Right lobe of liver (tissue), 6 donors: ENCODE results near the gene SMIM44. TPM values are rescaled to one million over a fixed set of nuclear protein-coding genes. Genes with fewer than 3 reads are reported as not detected.

Source experiments
- ATAC-seq, 4 donors: fragments of 200-7000 bp; cut with Tn5 transposase; one replicate each; pipeline ENCODE4 v1.9.1; 2020; ENCODE audit warnings: mild to moderate bottlenecking in 4 of 4, moderate library complexity in 4 of 4
- DNase-seq, 3 donors: peaks; one replicate each; pipeline ENCODE4 v3.0.0-alpha.2; 2020
- H3K27ac ChIP-seq, 3 donors: fragments of 200-600 bp; one replicate each; pipeline ENCODE4 v1.8.0; 2022
- H3K27me3 ChIP-seq, 2 donors: fragments of 200-600 bp; one replicate each; pipeline ENCODE4 v1.8.0; 2022
- H3K36me3 ChIP-seq, 4 donors: fragments of 200-600 bp; sonication (generic) in 1 of 4; one replicate each; pipeline versions ENCODE4 v1.5.1 to v1.8.0; 2017 to 2022; ENCODE audit warnings: control low read depth in 1 of 4
- H3K4me1 ChIP-seq, 4 donors: fragments of 200-600 bp; sonication (generic) in 1 of 4; one replicate each; pipeline versions ENCODE4 v1.5.1 to v1.8.0; 2017 to 2022; ENCODE audit warnings: control low read depth in 1 of 4
- H3K4me3 ChIP-seq, 3 donors: fragments of 200-600 bp; one replicate each; pipeline ENCODE4 v1.8.0; 2022
- H3K9me3 ChIP-seq, 4 donors: fragments of 200-600 bp; sonication (generic) in 1 of 4; one replicate each; pipeline versions ENCODE4 v1.5.1 to v1.8.0; 2017 to 2022; ENCODE audit warnings: control low read depth in 1 of 4
- POLR2A ChIP-seq: fragments of 450-650 bp; IDR thresholded peaks from one replicate; pipeline ENCODE4 v1.6.1; 2017; ENCODE audit warnings: antibody characterized with exemption, mild to moderate bottlenecking
- WGBS: methylation state at CpG from one replicate; pipeline ENCODE4 v1.1.6; 2018; ENCODE audit warnings: low coverage, low lambda C conversion rate; ENCODE audit not compliant: insufficient coverage; ENCODE audit errors: missing lambda C conversion rate; 5-methylcytosine and 5-hydroxymethylcytosine counted together
- intact Hi-C, 2 donors: fragments of 100-400 bp; cut with DNase I; formaldehyde crosslinking; loops; one replicate each; pipeline versions ENCODE4 v1.11.2 to v1.14.1; 2022
- total RNA-seq, 6 experiments: library from RNA; depleted of rRNA in 2 of 6; stranded (reverse); fragments of >200 nt in 2 of 6; fragmentation: NEBNext Ultra II Directional in 3 of 6; extraction: Animal tissue kit (Norgen Biotek cat#: 25700) in 3 of 6; gene quantifications; one replicate each; pipeline versions ENCODE4 v1.1.0 to v1.2.4, GENCODE V29; 2016 to 2023
- TF ChIP-seq, protein P1 (sequence below), 4 donors: fragments of 200-600 bp in 3 of 4; fragments of 450-650 bp in 1 of 4; IDR thresholded peaks; one replicate each; pipeline versions ENCODE4 v1.5.1 to v1.8.0; 2016 to 2022; ENCODE audit warnings: antibody characterized with exemption in 4 of 4, mild to moderate bottlenecking in 2 of 4
- donor health status: DM: no; HTN: yes; CAD: no.
- donor health status: DM: no; HTN: no; CAD: no.
- donor health status: DM: no; HTN: no; CAD: no.
- donor health status: DM: no; HTN: yes; CAD: no.
- donor health status: DM: no; HTN: yes; CAD: no.

SMIM44 gene
- total RNA-seq, 6 experiments from 2014 or later, result not detected

DNA sequence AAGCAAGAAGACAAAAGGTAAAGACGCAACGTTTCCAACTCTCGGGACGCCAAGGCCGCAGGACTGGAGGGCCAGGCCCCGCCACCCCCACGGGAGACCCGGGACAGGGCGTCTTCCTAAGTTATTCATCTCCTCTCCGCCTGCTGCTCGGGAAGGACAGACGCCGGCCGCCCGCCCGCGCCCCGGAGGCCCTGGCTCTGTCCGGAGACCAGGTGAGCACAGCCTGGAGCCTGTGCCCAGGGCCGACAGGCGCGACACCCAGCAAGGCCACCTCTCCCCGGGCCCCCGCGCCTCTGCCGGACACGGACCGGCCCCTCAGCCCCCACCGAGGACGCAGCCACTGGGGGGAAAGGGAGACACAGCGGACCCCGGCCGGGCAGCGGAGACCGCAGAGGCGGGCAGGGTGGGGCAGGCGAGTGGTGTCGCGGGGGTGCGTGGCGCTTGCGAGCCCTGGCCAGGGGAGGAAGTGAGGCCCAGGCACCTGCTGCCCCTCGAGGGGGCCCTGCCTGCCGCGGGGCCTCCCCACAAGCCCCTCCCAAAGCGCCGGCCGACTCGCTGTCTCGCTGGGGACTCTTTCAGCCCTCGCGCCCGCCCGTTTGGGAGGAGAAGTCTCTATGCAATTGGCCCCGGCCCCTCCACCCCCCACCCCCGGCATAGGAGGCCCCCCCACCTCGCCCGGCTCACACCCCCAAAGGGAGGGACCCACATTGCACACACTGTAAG lies 20.1 kb downstream of the SMIM44 start:
- DNase-seq (no peak), ATAC-seq (no peak)
- WGBS, result 40% methylated on average over 1 of the region's 58 CpGs
- Histone ChIP-seq H3K9me3 (no peaks in the 10 kb centered on the region), H3K27ac (no peak overlapping the region), H3K4me3 (no peak overlapping the region), H3K4me1 (peaks cover 0 to 26% (median 8%) of the 10 kb centered on the region in 4 donors), H3K36me3 (peaks cover 0 to 32% (median 3%) of the 10 kb centered on the region in 4 donors), H3K27me3 (no peaks in the 10 kb centered on the region)
- no peak for TF ChIP-seq POLR2A
- TF ChIP-seq, protein P1, sequence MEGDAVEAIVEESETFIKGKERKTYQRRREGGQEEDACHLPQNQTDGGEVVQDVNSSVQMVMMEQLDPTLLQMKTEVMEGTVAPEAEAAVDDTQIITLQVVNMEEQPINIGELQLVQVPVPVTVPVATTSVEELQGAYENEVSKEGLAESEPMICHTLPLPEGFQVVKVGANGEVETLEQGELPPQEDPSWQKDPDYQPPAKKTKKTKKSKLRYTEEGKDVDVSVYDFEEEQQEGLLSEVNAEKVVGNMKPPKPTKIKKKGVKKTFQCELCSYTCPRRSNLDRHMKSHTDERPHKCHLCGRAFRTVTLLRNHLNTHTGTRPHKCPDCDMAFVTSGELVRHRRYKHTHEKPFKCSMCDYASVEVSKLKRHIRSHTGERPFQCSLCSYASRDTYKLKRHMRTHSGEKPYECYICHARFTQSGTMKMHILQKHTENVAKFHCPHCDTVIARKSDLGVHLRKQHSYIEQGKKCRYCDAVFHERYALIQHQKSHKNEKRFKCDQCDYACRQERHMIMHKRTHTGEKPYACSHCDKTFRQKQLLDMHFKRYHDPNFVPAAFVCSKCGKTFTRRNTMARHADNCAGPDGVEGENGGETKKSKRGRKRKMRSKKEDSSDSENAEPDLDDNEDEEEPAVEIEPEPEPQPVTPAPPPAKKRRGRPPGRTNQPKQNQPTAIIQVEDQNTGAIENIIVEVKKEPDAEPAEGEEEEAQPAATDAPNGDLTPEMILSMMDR (IDR thresholded peaks at IDR 0.05), result no peak
- intact Hi-C loops, result no loop called here

DNA sequence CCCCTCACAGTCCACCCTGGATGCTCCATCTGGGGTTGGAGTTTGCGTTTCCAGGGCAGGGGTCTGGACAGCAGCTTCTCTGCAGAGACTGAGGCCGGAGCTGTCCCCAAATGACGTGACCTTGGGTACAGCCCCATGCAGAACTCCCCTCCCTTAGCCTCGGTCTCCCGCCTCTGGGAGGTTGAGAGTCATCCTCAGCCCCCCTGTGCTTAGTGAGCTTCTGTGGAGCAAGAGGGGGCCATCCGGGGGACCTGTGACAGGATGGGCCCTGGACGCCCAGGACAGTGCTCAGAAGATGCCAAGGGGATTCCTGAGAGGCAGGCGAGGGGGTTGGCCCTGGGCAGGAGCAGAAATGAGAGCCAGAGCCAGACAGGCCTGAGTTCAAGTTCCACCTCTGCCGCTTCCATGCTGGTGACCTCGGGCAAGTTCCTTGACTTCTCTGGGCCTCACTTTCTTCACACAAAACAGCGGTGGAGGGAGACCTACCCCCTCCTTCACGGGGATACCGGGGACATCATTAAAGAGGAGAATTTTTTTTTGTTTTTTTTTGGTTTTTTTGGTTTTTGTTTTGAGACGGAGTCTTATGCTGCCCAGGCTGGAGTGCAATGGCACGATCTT lies 23.2 kb downstream of the SMIM44 start:
- no peaks in the 10 kb centered on the region for H3K27me3 ChIP-seq
- intact Hi-C loops, result no loop called here
- DNase-seq, result no peak
- H3K4me3 ChIP-seq, result no peak overlapping the region
- TF ChIP-seq, protein P1 (IDR thresholded peaks at IDR 0.05), result no peak
- TF ChIP-seq POLR2A, result no peak
- H3K9me3 ChIP-seq, result no peaks in the 10 kb centered on the region
- no peak for ATAC-seq
- WGBS, result 77% methylated on average over 7 of the region's 15 CpGs
- peaks cover 0 to 20% (median 8%) of the 10 kb centered on the region in 4 donors for H3K4me1 ChIP-seq
- peak overlapping the region; percentile 54 to 84 (median 80) for H3K27ac ChIP-seq
- peaks cover 0 to 50% (median 11%) of the 10 kb centered on the region in 4 donors for H3K36me3 ChIP-seq

DNA sequence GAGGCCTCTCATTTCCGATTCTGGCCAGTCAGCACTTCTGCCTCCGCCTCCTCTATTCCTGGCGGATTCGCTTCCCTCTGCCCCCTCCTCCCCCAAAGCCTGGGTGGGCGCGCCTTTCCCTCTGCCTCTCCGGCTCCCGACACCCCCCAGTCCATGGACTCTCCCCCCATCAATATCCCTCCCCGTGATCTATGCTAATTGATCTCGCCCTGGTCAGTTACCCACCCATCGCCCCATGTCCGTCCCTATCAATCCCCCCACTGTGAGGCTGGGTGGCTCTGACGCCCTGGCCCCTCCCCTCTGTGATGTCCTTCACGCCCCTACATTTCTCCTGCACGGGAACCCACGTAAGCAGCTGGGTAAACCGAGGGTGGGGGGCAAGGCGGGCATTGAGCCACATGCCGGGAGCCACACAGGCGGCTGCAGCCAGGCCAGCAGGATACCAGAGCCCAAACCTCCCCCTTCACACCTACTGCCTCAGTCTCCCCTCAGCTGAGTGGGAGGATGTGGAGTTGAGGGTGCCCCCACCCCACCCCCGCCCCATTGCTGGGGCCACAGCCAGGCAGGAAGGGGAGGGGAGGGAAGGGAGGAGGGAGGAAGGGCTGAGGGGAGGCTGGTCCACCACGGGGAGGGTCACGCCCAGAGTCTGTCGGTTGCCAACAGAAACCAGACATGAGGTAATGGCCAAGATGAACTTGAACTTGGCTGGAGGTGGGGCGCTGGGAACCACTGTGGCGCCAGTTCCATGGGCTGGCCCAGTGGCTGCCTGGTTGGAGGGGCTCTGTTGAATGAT lies 24.0 kb downstream of the SMIM44 start:
- intact Hi-C loops, result no loop called here
- Histone ChIP-seq H3K27me3 (no peaks in the 10 kb centered on the region), H3K4me3 (no peak overlapping the region), H3K36me3 (peaks cover 0 to 57% (median 14%) of the 10 kb centered on the region in 4 donors), H3K4me1 (peaks cover 0 to 20% (median 8%) of the 10 kb centered on the region in 4 donors), H3K27ac (peak overlapping the region; percentile 59 to 84 (median 80)), H3K9me3 (no peaks in the 10 kb centered on the region)
- peak; percentile 80 to 89 (median 89) for DNase-seq
- TF ChIP-seq, protein P1 (IDR thresholded peaks at IDR 0.05), result no peak
- TF ChIP-seq POLR2A, result no peak
- ATAC-seq, result peak; percentile 82 to 91 (median 87)
- 16% methylated on average over 22 of the region's 26 CpGs for WGBS

DNA sequence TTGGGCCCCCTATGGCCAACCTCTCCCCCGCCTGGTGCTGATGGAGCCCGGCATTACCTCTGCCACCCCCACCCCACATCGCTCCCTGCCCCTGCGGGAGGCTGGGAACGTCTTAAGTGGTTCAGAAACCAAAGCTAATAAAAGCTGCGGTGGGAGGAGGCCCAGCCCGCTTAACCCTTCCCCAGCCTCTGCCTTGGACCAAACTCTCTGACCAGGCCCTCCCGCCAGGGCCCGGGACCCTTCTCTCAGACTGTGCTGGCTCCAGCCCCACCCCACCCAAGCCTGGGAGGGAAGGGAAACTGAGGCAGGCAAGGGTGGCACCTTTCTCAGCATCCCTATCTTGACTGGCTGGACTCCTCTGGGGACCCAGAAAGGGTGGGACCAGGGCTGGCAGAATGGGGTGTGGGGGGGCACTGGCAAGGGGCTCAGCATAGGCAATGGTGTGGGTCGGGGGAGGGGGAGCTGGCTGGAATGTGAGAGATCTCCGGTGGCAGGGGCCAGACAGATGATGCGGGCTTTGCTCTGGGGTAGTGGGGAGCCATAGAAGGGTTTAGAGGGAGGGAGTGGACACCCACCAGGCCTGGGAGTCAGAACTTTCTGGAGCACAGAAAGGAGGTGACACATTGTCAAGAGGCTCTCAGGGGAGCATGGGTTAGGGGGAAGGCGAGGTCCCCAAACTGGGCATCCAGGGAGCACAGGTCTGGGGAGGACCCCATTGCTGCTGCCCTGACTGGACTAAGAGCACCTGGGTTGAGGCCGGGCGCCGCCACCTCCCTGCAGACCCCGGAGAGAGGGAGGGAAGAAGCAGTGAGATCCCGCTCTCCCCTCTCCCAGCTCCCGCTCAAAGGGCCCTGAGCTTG lies 24.8 kb downstream of the SMIM44 start:
- Histone ChIP-seq H3K27me3 (no peaks in the 10 kb centered on the region), H3K9me3 (no peaks in the 10 kb centered on the region), H3K36me3 (peaks cover 0 to 66% (median 19%) of the 10 kb centered on the region in 4 donors), H3K27ac (peak overlapping the region; percentile 59 to 84 (median 80)), H3K4me1 (peaks cover 0 to 20% (median 8%) of the 10 kb centered on the region in 4 donors), H3K4me3 (no peak overlapping the region)
- 64% methylated on average over 11 of the region's 19 CpGs for WGBS
- DNase-seq (no peak), ATAC-seq (peak in 3 of 4 donors; percentile 0 to 6 (median 2))
- intact Hi-C loops, result no loop called here
- no peak for TF ChIP-seq POLR2A
